Central memory CD4-positive, alpha-beta T cell (primary cell): ENCODE results near the gene NEU4.
"Not testable (repeated sequence)": the region's sequence is repeated elsewhere in the genome, so short reads cannot be mapped to it uniquely, and the experiment has no call there.

Source experiments
- DNase-seq: peaks from one replicate; pipeline ENCODE4 v3.0.0; 2022
- total RNA-seq, 3 experiments: gene quantifications; one replicate each; lab custom pipeline; 2026; lab: John Stamatoyannopoulos, UW

NEU4 gene, protein sequence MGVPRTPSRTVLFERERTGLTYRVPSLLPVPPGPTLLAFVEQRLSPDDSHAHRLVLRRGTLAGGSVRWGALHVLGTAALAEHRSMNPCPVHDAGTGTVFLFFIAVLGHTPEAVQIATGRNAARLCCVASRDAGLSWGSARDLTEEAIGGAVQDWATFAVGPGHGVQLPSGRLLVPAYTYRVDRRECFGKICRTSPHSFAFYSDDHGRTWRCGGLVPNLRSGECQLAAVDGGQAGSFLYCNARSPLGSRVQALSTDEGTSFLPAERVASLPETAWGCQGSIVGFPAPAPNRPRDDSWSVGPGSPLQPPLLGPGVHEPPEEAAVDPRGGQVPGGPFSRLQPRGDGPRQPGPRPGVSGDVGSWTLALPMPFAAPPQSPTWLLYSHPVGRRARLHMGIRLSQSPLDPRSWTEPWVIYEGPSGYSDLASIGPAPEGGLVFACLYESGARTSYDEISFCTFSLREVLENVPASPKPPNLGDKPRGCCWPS
- 0 to 0.11 (median 0) reads per million in 3 experiments for total RNA-seq

DNA sequence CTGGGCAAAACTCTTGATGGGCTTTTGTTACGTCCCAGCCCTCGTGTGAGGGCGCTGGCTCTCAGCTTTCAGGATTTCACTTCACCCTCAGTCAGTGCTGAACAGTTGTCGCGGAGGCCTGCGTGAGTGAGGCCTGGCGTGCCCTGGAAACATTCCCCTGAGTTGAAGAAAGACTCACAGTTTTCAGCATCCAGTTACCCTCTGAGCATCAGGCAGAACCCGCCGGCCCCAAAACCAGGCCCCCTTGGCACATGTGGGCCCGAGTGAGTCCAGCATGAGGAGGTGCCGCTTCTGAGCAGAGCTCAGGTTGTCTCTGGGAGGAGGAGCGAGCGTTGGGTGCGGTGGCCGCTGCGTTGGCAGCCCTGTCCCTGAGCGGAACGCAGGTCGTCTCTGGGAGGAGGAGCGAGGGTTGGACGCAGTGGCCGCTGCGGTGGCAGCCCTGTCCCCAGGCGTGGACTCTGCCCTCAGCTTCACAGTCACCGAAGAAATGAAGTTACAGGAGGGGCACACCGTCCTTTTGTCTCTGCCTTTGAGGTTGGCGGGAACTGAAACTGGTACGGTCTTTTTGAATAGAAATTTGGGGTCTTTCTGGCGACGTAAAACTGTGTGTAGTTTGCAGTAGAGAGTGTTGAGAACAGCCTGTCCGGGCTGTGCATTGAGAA, at the start of gene NEU4:
NEU4 (plus strand) TSS at position 473 of the 662 bp plus-strand sequence. CDS start 5,292 bp downstream, outside the sequence.
- no peak for DNase-seq

DNA sequence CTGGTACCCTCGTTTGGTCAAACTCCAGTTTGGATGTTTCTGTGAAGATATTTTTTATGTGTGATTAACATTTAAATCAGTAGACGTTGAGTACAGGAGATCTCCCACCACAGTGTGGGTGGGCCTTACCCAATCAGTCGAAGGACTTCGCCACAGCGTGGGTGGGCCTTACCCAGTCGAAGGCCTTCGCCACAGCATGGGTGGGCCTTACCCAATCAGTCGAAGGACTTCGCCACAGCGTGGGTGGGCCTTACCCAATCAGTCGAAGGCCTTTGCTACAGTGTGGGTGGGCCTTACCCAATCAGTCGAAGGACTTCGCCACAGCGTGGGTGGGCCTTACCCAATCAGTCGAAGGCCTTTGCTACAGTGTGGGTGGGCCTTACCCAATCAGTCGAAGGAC, 49.1 kb upstream of the NEU4 start:
- not testable (repeated sequence) for DNase-seq

DNA sequence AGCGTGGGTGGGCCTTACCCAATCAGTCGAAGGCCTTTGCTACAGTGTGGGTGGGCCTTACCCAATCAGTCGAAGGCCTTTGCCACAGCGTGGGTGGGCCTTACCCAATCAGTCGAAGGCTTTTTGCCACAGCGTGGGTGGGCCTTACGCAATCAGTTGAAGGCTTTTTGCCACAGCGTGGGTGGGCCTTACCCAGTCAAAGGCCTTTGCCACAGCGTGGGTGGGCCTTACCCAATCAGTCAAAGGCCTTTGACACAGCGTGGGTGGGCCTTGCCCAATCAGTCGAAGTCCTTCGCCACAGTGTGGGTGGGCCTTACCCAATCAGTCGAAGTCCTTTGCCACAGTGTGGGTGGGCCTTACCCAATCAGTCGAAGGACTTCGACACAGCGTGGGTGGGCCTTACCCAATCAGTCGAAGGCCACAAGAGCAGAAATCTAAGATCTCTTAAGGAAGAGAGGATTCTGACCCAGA, 48.7 kb upstream of the NEU4 start:
- no peak for DNase-seq

DNA sequence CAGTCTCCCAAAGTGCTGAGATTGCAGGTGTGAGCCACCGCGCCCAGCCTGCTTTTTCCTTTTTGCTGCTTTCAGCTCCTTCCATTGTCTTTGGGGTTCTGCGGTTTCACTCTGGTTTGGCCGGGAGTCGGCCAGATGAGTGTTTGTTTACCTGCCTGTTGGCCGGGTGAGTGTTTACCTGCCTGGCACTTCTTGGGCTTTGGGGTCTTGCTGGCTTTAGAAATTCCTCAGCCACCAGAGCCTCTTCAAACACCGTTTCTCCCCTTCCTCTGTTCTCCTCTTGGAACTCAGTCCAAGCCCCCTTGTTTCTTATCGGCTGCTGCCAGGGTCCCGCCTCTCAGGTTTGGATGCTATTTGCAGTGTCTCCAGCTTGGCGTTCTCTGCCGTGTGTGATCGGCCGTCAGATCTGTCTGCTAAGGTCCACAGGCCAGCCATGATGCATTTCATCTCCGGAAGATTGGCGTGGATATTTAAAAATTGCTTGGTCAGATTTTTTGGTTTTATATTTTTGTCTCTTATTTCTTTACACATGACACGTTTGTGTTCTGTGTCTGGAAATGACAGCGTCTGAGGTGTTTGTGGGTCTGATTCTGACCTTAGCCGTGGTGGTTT, 46.6 kb upstream of the NEU4 start:
- no peak for DNase-seq

DNA sequence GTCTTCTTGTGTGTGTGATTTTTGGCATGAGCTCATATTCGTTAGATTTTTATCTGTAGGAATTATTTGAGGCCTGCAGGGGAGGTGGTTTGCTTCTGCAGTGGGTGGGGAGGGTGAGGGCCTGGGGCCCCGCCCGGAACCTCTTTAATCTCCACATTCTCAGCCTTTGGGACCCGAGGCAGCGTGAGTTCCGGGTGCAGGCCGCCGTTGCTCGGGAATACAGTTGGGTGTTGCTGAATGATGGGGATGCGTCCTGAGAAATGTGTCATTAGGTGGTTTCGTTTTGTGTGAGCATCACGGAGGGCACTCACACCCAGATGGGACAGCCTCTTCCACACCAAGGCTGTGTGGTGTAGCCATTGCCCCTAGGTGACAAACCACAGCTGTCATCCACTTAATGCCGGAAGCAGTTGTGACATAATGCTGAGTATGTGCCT, 46.0 kb upstream of the NEU4 start:
- peak; percentile 84 for DNase-seq

DNA sequence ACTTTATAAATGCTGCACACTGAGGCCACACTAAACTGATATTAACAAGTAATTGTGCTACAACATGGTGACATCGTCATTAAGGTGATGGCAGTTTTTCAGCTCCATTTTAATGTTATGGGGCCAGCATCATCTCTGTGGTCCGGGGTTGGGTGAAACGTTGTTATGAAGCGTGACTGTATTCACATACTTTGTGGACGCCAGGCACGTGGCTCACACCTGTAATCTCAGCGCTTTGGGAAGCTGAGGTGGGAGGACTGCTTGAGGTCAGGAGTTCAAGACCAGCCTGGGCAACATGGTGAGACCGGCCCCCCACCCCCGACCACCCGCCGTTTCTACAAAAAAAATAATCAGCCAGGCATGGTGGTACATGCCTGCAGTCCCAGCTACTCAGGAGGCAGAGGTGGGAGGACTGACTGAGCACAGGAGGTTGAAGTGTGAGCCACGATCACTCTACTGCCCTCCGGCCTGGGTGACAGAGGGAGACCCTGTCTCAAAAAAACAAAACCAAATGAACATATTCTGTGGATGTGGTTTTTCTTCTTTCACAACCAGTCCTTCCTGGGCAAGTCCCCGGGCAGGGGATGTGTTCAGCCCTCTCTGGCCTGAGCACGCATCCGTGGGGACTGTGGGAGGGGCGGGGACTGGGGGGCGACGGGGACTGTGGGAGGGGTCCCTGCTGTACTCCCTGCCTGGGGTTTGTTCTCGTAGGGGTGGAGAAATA, 45.3 kb upstream of the NEU4 start:
- DNase-seq, result peak; percentile 31

DNA sequence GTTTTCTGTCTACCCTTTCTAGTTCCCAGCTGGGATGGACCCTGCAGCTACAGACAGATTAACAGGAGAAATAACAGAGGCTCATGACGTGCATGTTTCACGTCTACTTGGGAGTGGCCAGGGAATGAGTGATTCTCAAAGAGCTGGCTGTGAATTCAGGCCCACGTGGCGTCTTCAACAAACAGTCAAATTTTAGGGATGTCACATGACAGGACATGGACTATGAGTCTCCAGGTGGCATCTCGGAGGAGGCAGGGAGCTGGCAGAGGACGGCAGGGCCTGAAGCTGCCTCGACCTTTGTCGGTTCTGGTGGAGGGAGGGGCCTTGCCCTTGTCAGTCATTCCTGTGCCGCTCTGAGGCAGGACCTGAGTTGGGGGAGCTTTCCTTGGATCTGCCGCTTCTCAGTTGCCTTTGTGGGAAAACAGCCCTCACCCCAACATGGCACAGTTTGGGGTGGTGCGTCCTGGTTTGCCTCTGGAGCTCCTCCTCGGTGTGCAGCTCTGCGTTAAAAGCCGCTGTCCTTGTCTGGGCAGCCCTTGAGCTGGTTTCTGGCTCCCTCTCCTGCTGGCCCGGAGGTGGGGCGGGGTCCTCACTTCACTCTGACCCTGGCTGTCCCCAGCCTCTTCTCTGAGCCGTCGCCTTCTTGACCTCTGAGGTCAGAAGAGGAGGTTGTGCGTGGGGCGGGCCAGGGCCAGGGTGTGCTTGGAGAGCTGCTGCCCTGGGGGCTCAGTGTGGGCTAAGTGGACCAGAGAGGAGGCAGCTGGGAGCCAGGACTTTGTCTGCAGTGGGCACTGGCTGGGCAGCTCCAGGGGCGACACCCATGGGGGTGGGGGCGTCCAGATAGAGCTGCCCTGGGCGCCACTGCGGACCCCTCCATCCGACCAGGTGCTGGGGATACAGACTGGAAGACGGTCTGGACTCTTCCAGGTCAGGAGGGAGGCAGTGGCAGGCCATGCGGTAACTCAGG, 44.4 kb upstream of the NEU4 start:
- no peak for DNase-seq

DNA sequence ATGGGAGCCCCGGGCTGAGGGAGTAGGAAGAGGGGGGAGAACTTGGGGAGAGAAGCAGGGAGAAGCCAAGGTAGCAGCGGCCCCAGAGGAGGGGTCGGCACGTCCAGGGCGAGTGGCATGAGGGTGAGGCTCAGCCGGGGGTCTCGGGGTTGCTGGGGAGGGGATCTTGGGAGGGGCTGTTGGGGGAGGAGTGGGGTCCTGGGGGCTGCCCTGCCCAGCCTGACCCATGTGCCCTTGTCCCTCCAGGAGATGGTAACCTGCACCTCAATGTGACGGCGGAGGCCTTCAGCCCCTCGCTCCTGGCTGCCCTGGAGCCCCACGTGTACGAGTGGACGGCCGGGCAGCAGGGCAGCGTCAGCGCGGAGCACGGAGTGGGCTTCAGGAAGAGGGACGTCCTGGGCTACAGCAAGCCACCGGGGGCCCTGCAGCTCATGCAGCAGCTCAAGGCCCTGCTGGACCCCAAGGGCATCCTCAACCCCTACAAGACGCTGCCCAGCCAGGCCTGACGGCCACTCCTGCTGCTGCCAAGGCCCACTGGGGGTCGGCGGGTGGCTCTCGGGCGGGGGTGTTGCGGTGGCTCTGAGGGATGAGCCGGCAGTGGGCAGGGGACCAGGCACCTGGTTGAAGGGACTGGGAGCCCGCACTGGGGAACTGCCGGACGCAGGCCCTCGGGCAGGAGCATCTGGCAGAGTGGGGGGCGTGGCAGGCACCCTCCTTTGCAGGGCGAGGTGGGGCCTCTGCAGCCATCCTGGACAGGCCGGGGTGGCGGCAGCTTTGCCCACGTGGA, 41.3 kb upstream of the NEU4 start:
- no peak for DNase-seq

DNA sequence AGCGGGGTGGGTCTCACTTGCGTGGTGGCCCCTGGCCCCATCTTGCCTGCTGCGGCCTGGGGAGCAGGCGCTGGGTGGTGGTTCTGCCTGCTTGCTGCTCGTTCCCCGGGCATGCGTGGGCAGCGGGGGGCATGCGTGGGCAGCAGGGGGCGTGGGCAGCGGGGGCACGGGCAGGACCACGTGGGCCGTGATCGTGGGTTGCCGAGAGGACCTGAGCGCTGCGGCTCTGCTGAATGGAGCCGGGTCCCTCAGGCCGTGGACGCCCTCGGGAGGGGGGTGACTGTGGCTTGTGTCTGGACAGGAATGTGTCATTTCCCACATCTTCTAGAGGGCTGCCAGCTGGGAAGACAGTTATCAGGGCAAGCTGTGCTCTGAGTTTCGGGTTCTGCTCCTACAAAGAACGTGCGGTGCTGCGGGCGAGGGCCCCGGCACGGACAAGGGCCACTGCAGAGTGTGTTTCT, 40.7 kb upstream of the NEU4 start:
- DNase-seq, result no peak

DNA sequence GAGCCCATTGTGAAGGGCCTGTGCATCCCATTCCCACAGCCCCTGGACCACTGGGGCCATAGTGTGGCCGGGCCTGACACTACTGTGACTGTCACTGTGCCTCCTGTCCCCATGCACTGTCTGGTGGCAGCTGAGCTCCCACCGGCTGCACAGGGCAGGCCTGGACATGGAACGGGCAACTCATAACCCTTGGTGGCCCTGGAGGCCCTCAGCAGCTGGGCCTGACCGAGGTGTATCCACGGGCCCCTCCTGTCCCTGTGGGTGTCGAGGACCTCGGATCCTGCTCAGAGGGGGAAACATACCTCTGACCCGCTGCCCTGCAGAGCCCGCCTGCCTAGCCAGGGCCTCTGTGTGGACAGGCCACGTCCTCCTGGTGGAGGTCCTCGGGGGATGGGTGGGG, 40.1 kb upstream of the NEU4 start:
- no peak for DNase-seq

DNA sequence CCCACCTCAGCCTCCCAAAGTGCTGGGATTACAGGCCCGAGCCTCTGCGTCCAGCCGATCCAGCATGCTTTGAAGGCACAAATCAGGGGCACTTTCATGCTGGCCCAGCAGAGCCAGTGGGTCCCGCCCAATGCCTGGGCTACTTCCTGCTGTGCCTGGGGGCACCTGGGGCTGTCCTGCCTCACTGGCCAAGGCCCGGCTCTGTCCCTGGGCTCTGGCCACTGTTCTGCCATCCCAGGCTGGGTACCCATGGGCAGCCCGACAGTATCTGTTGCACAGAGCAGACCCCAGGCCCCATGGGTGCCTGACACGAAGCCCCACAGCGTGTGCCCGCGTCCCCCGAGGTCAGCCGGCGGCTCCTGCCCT, 39.2 kb upstream of the NEU4 start:
- DNase-seq, result no peak

DNA sequence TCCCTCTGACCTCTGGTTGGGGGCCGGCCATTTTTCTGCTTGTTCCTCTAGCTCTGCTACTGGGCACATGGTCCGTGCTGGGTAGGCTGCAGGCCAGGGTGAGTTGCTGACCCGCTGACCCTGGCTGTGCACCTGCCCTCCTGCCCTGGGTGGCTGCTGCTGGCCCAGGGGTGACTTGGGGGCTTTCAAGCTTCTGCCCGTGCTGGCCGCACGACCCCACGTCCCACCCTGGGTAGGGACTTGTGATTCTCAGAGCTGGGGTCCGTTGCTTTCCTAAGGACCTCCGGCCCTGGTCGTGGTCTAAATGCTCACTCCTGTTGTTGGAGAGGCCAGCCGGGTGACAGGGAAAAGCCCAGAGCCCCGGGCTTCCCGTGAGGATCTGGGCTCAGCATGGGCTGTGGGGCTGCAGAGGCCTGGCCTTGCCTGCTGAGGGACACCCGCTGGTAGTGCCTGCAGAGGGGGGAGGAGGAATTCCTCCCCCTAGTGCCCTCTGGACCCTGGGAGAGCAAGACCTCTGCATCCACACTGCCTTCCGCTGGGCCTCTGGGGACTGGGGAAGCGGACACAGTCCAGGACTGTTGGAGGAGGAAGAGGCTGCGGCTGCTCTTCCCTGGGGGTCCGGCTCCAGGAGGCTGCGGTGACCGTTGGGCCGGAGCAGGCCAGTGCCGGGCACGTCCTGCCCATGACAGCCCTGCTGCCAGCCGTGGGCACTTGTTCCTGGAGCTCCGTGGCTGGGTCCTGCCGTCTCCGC, 38.6 kb upstream of the NEU4 start:
- DNase-seq, result no peak

DNA sequence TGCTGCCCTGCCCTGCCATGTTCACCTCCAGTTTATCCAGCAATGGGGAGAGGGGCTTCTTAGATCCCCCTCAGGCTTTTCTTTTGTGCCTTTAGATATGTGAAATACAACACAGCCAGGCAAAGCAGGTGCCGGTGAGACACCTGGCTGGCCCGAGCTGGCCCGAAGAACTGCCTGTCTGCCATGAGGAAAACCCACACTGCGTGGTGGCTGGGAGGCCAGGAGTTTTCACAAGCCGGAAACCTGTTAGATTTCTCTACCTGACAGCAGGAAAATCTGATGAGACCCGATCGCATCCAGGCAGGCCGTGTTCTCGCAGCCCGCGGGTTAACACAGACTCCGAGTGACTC, 38.1 kb upstream of the NEU4 start:
- no peak for DNase-seq

DNA sequence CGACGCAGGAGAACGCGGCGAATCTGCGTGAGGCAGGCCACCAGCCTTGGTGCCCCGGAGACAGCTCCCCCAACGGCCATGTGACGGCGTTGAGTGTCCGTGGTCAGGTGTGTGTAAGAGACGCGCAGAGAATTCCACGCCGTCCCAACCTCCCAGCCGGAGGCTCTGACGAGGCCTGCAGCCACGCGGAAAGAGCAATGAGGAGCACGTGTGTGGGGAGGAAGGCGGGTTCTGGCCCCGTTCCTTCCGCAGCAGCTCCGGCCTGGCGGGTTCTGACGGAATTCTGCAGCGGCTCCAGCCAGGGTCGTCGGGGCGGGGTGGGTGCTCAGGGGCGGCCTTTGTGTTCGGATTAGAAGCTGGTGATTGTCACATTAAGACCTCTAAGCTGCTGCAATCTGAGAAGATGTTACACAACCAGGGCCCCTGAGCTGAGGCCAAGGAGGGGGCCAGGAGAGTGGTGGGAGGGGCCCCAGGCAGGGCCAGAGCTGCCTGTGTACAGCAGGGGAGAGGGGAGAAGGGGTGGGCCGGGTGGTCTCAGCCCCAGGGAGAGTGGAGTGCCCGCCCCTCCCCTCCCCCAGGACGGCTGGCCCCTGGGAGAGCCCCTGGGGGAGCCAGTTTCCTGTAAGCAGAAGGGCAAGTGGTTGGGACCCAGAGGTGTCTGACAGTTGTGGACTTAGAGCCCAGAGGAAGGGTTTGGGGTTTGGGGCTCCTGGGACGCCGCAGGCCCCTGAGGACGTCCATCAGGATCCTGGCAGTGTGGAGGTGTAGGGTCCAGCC, 37.5 kb upstream of the NEU4 start:
- no peak for DNase-seq

DNA sequence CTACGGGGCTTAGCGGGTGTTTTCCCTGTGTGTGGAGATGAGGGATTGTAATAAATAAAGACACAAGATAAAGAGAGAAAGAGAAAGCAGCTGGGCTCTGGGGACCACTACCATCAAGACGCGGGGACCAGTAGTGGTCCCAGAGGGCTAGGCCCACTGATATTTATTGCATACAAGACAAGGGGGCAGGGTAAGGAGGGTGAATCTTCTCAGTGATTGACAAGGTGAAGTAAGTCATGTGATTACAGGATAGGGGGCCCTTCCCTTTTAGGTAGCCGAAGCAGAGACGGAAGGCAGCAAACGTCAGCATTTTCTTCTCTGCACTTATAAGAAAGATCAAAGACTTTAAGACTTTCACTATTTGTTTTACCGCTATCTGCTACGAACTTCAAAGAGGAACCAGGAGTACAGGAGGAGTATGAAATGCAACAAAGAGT, 36.9 kb upstream of the NEU4 start:
- DNase-seq, result peak; percentile 66

DNA sequence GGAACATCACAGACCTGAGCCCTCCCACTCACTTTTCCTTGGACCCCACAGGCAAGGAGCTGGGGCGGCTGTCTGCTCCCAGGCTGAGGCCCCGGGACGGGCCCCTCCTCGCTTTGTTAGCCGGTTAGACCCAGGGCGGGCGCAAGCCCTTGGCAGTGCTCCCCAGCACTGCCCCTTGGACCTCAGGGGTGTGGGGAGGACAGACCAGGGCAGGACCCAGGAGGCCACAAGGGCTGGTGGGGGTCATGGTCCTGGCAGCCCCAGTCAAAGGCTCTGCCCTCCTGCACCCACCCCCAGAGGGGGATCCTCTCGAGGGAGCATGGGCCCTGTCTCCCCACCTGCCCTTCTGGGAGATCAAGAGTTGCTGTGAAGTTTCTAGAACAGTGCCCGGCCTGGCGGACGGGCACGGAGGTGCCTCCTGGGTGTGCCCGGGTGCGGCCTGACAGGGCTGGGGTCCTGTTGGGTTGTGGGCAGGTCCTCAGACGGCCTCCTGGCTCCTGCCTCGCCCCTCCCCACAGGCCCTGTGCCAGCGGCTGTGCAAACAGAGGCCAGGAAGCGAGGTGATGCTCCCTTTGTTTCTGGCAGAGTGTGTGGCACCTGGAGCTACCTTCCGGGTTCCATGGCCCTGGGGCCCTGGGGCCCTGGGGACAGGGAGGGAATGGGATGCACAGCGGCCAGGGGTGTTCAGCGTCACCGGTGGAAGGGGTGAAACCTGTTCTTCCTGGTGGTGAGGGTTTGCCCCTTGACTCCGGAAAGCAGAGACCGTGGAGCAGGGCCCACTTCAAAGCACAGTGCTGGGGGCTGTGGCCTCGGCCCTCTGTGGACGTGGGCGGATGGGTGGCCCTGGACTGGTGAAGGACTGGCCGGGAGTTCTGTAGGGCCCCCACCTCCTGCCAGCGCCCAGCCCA, 35.2 kb upstream of the NEU4 start:
- DNase-seq, result no peak

DNA sequence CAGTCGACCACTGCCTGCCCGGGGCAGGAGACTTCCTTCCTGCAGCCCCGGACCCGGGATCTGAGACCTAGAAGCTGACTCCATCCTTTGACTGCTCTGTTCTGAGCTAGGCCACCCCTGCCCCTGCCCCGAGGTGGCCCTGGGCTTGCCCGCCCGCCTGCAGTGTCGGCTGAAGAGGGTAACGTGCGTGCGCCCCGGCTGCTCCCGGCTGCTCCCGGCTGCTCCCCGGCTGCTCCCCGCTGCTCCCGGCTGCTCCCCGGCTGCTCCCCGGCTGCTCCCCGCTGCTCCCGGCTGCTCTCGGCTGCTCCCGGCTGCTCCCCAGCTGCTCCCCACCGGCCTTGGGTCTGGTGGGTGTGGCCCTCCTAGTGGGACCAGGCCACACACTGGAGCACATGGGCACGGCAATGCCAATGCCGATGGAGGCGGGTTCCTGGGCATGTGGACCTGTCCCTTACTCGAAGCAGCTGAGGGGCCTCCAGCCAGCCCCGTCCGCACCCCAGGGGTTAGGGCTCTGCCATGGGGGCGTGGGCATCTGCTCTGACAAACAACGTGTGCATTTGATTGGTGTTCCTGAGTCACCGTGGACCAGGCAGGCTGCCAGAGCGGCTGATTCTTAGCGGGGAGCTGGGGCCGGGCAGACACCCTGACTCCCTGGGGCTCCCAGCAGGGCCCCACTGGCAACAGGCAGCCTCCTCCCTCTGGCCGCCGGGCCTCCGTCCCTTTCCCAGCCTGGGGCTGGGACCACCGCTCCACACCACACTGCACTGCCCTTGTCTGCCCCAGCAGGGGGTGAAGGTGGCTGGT, 34.4 kb upstream of the NEU4 start:
- DNase-seq, result no peak
